PC-9 (cell line): ENCODE results near the gene GGTA1. TPM values are rescaled to one million over a fixed set of nuclear protein-coding genes. Genes with fewer than 3 reads are reported as not detected.

ENCODE experiments used
- BruUV-seq: library from RNA; stranded (reverse); fragments of 400-500 nt; replicated peaks from 2 replicates; lab custom pipeline; 2021; lab: Mats Ljungman, UMichigan
- CTCF ChIA-PET: fragments of 300-600 bp; sonication (Branson Sonifier 250); formaldehyde crosslinking; loops from one replicate; lab custom pipeline; 2022; ENCODE audit warnings: antibody characterized with exemption; lab: Charles Lee
- POLR2A ChIA-PET: fragments of 300-600 bp; sonication (Branson Sonifier 250); formaldehyde crosslinking; loops from one replicate; lab custom pipeline; 2022; ENCODE audit warnings: antibody characterized with exemption; ENCODE audit not compliant: unreplicated experiment; lab: Charles Lee
- DNase-seq, 2 experiments: peaks; one replicate each; pipeline versions ENCODE4 v3.0.0 to v3.0.0-alpha.2; 2015 to 2022; ENCODE audit warnings: mixed read lengths in 1 of 2
- H2AFZ ChIP-seq: fragments of 200-600 bp; sonication (generic); 2 replicates; pipeline ENCODE4 v1.8.1; 2017; ENCODE audit warnings: antibody characterized with exemption
- H3F3A ChIP-seq: fragments of 200-600 bp; sonication (generic); 2 replicates; pipeline ENCODE4 v1.8.1; 2017; ENCODE audit warnings: antibody characterized with exemption, mild to moderate bottlenecking, low read depth; ENCODE audit not compliant: insufficient read depth
- H3K27ac ChIP-seq: fragments of 200-600 bp; sonication (generic); 2 replicates; pipeline ENCODE4 v1.6.1; 2016; ENCODE audit warnings: mixed run types
- H3K27me3 ChIP-seq: fragments of 200-600 bp; sonication (generic); 2 replicates; pipeline ENCODE4 v1.6.1; 2016; ENCODE audit warnings: low read depth, mixed run types; ENCODE audit not compliant: insufficient read depth
- H3K36me3 ChIP-seq: fragments of 200-600 bp; sonication (generic); 2 replicates; pipeline ENCODE4 v1.6.1; 2016; ENCODE audit warnings: low read depth, mixed run types
- H3K4me1 ChIP-seq: fragments of 200-600 bp; sonication (generic); replicated peaks from 2 replicates; pipeline ENCODE4 v1.6.1; 2016; ENCODE audit warnings: mixed run types; ENCODE audit not compliant: insufficient read depth
- H3K4me2 ChIP-seq: fragments of 200-600 bp; sonication (generic); 2 replicates; pipeline ENCODE4 v1.6.1; 2017; ENCODE audit warnings: mixed run types
- H3K4me3 ChIP-seq: fragments of 200-600 bp; sonication (generic); 2 replicates; pipeline ENCODE4 v1.6.1; 2016; ENCODE audit warnings: mixed run types
- H3K79me2 ChIP-seq: fragments of 200-600 bp; sonication (generic); 2 replicates; pipeline ENCODE4 v1.6.1; 2017; ENCODE audit warnings: low read depth, mixed run types
- H3K9me2 ChIP-seq: fragments of 200-600 bp; sonication (generic); 2 replicates; pipeline ENCODE4 v1.8.1; 2017; ENCODE audit warnings: mild to moderate bottlenecking; ENCODE audit not compliant: insufficient read depth
- H3K9me3 ChIP-seq: fragments of 200-600 bp; sonication (generic); 2 replicates; pipeline ENCODE4 v1.8.1; 2016; ENCODE audit warnings: low read depth; ENCODE audit not compliant: insufficient read depth
- H4K20me1 ChIP-seq: fragments of 200-600 bp; sonication (generic); 2 replicates; pipeline ENCODE4 v1.8.1; 2017; ENCODE audit not compliant: insufficient read depth
- CTCF ChIP-seq: fragments of 200-600 bp; sonication (generic); conservative IDR thresholded peaks from 2 replicates; pipeline ENCODE4 v1.6.1; 2017; ENCODE audit warnings: mixed run types, antibody characterized with exemption, mild to moderate bottlenecking, moderate library complexity
- EZH2 ChIP-seq: fragments of 200-600 bp; sonication (generic); IDR thresholded peaks from 2 replicates; pipeline ENCODE4 v1.8.0; 2017; ENCODE audit warnings: antibody characterized with exemption, low read depth
- intact Hi-C: fragments of 100-400 bp; cut with micrococcal nuclease; formaldehyde crosslinking; loops from one replicate; pipeline ENCODE4 v1.10.0; 2022; ENCODE audit not compliant: unreplicated experiment
- total RNA-seq: library from RNA; stranded (reverse); gene quantifications from 2 replicates; pipeline ENCODE4 v1.2.3, GENCODE V29; 2021

The GGTA1 gene
- total RNA-seq, 1 experiment from 2014 or later: not detected

- H2AFZ ChIP-seq: no peak overlapping the region
- no peak overlapping the region for H3K4me3 ChIP-seq
- BruUV-seq: no TSS peak
- H3K27ac ChIP-seq: no peak overlapping the region
- TF ChIP-seq CTCF (no peak), EZH2 (no peak)
- no peaks in the 10 kb centered on the region for H3K9me3 ChIP-seq
- no peak for DNase-seq
- H3K4me1 ChIP-seq: no peaks in the 10 kb centered on the region
- ChIA-PET CTCF (no interaction called here), POLR2A (no interaction called here)
- peaks cover 78% of the 10 kb centered on the region for H3K27me3 ChIP-seq
- intact Hi-C loops: loop anchor here (10.0 kb wide), 1 partner anchor 188 kb away; no protein-coding TSS in a partner anchor
- H3K4me2 ChIP-seq: no peak overlapping the region
- no peaks in the 10 kb centered on the region for H3K79me2 ChIP-seq
- H4K20me1 ChIP-seq: no peaks in the 10 kb centered on the region
- H3F3A ChIP-seq: no peaks in the 10 kb centered on the region
- no peaks in the 10 kb centered on the region for H3K9me2 ChIP-seq
- no peaks in the 10 kb centered on the region for H3K36me3 ChIP-seq
Measured at GRCh38 chr9:121472446-121472845, 27.2 kb downstream of the GGTA1 start.

GRCh38 chr9:121466142-121466541 lies 33.5 kb downstream of the GGTA1 start:
- Histone ChIP-seq H3K36me3 (no peaks in the 10 kb centered on the region), H3F3A (no peaks in the 10 kb centered on the region), H3K9me3 (no peaks in the 10 kb centered on the region), H3K27ac (no peak overlapping the region), H3K79me2 (no peaks in the 10 kb centered on the region), H3K4me1 (no peaks in the 10 kb centered on the region), H3K9me2 (no peaks in the 10 kb centered on the region), H2AFZ (no peak overlapping the region), H3K4me2 (no peak overlapping the region), H3K4me3 (no peak overlapping the region), H4K20me1 (no peaks in the 10 kb centered on the region), H3K27me3 (peaks cover 69% of the 10 kb centered on the region)
- no TSS peak for BruUV-seq
- ChIA-PET CTCF (no interaction called here), POLR2A (interaction anchor here (0.7 kb wide), 1 partner anchor 786 kb away, joined by 3 read pairs; no protein-coding TSS in a partner anchor)
- TF ChIP-seq CTCF (no peak), EZH2 (no peak)
- intact Hi-C loops: no loop called here
- no peak for DNase-seq

- H3K4me2 ChIP-seq: no peak overlapping the region
- H3K4me1 ChIP-seq: no peaks in the 10 kb centered on the region
- ChIA-PET CTCF (interaction anchor here (0.7 kb wide), 1 partner anchor 1344 kb away, joined by 15 read pairs; no protein-coding TSS in a partner anchor), POLR2A (no interaction called here)
- no peaks in the 10 kb centered on the region for H3K36me3 ChIP-seq
- no peaks in the 10 kb centered on the region for H3K79me2 ChIP-seq
- H3K4me3 ChIP-seq: no peak overlapping the region
- H3F3A ChIP-seq: no peaks in the 10 kb centered on the region
- H3K27ac ChIP-seq: no peak overlapping the region
- TF ChIP-seq EZH2: no peak
- no peak for TF ChIP-seq CTCF
- intact Hi-C loops: loop anchor here (5.0 kb wide), 1 partner anchor 32 kb away; the partner anchor contains the start of gene GGTA1
- no TSS peak for BruUV-seq
- peaks cover 69% of the 10 kb centered on the region for H3K27me3 ChIP-seq
- DNase-seq: no peak
- H4K20me1 ChIP-seq: no peaks in the 10 kb centered on the region
- no peak overlapping the region for H2AFZ ChIP-seq
- H3K9me3 ChIP-seq: no peaks in the 10 kb centered on the region
- no peaks in the 10 kb centered on the region for H3K9me2 ChIP-seq
Measured at GRCh38 chr9:121464968-121465367, 34.7 kb downstream of the GGTA1 start.
